Ovary (tissue), 3 donors: ENCODE measurements around the gene MGME1.

ENCODE experiments used
- POLR2A ChIP-seq: fragments of 450-650 bp; IDR thresholded peaks from one replicate; pipeline ENCODE4 v1.6.1; 2017; ENCODE audit warnings: antibody characterized with exemption, mild to moderate bottlenecking, moderate library complexity
- TF ChIP-seq, protein P1 (sequence below), 3 donors: fragments of 450-650 bp in 2 of 3; fragments of 200-600 bp in 1 of 3; IDR thresholded peaks; one replicate each; pipeline versions ENCODE4 v1.5.1 to v1.8.0; 2016 to 2022; ENCODE audit warnings: antibody characterized with exemption in 3 of 3, mild to moderate bottlenecking in 1 of 3
- donor health status: DM: no; HTN: no; CAD: no.

DNA sequence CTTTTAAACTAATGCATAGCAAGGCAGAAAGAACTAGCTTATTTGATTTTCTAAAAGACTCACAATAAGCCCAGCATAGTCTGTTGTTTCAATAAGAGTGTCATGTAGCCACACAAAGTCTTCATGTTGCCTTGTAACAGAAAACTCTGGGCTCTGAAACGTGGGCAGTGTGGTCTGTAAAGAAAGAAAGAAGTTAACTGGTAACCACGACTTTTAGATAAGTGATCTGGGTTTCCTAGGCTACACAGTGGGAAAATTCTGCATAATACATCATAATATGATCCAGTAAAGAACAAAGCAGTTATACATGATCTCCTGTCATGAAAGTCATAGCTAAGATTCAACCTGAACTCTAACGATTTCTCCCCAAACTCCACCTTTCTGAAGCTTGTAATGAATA is 13.5 kb upstream of the MGME1 start:
- TF ChIP-seq, protein P1, sequence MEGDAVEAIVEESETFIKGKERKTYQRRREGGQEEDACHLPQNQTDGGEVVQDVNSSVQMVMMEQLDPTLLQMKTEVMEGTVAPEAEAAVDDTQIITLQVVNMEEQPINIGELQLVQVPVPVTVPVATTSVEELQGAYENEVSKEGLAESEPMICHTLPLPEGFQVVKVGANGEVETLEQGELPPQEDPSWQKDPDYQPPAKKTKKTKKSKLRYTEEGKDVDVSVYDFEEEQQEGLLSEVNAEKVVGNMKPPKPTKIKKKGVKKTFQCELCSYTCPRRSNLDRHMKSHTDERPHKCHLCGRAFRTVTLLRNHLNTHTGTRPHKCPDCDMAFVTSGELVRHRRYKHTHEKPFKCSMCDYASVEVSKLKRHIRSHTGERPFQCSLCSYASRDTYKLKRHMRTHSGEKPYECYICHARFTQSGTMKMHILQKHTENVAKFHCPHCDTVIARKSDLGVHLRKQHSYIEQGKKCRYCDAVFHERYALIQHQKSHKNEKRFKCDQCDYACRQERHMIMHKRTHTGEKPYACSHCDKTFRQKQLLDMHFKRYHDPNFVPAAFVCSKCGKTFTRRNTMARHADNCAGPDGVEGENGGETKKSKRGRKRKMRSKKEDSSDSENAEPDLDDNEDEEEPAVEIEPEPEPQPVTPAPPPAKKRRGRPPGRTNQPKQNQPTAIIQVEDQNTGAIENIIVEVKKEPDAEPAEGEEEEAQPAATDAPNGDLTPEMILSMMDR (IDR thresholded peaks at IDR 0.05) = no peak
- TF ChIP-seq POLR2A = no peak
